A673 (cell line): ENCODE measurements around the gene PTTG2.

Experiments used
- CTCF ChIP-seq: fragments of 300-800, 200-600 bp; sonication (generic); conservative IDR thresholded peaks from 2 replicates; pipeline ENCODE4 v1.5.1; 2017; ENCODE audit warnings: low read depth, mild to moderate bottlenecking, antibody characterized with exemption, low read length, moderate library complexity, mixed read lengths
- EZH2 ChIP-seq: fragments of 200-600 bp; sonication (generic); IDR thresholded peaks from 2 replicates; pipeline ENCODE4 v1.6.1; 2017; ENCODE audit warnings: borderline replicate concordance, low read depth, mild to moderate bottlenecking, mixed read lengths, antibody characterized with exemption, low read length; ENCODE audit not compliant: poor library complexity, severe bottlenecking

DNA sequence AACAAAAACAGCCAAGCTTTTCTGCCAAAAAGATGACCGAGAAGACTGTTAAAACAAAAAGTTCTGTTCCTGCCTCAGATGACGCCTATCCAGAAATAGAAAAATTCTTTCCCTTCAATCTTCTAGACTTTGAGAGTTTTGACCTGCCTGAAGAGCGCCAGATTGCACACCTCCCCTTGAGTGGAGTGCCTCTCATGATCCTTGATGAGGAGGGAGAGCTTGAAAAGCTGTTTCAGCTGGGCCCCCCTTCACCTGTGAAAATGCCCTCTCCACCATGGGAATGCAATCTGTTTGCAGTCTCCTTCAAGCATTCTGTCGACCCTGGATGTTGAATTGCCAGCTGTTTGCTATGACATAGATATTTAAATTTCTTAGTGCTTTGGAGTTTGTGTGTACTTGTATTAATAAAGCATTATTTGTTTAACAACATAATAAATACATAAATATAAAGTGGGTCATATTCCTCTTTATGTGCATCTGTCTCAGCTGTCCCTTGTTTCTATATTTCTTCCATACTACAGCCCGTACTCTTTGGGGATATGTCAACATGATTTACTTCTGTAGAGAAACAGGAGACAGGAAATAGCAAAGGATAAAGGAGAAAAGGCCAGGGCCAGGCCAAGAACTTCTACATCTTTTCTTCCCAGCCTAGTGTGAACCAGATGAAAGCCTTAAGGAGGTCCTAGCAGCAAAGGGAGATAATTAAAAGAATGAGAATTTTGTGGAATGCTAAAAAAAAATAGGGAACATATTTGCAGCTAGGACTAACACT, 667 bp downstream of the PTTG2 start:
- TF ChIP-seq CTCF, result no peak
- no peak for TF ChIP-seq EZH2
